Activated T-helper 1 cell treated with anti-CD3 and anti-CD28 coated beads, Interleukin-2, amount 50 U/mL, for 16 hours (primary cell): Measurements from ENCODE around the gene PIGN.

Experiments
- DNase-seq, 2 donors: peaks; one replicate each; pipeline ENCODE4 v3.0.0-alpha.2; 2020; ENCODE audit warnings: low read depth in 1 of 2, low spot score in 1 of 2

Gene PIGN

DNA sequence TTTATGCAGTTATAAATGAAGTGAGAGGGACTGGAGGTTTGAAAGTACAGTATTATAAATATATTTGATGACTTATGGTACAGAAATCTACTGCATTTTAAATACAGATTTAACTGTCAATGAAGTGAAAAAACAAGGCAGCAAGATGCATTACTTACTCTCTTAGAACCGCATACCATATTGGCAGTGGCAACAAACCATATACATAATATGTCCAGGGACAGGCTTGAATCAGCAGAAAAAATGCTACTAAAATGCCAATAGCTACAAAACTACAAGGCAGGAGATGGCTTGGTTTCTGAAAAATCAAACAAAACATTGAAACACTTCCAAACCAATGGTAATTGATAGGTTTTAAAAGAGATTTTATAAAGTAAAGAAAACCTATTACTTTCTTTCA, 77.2 kb downstream of the PIGN start:
- DNase-seq = no peak

DNA sequence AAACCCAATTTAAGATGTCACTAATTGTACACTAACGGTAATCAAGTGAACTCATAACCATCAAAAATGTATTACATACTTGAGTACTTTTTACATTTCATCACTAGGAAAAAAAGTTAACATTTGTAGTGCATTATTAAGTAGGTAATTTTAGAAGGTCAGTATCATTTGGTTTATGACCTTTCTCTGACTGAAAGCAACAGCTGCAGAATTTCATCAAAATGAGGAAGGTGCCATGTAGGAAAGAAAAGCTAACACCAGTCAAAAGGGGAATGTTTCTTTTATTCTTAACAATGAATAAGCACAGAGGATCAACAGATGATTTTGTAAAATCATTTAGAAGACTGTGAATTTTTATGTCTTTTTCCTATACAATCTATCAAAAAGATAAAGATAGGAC, 79.0 kb downstream of the PIGN start:
- DNase-seq = no peak

DNA sequence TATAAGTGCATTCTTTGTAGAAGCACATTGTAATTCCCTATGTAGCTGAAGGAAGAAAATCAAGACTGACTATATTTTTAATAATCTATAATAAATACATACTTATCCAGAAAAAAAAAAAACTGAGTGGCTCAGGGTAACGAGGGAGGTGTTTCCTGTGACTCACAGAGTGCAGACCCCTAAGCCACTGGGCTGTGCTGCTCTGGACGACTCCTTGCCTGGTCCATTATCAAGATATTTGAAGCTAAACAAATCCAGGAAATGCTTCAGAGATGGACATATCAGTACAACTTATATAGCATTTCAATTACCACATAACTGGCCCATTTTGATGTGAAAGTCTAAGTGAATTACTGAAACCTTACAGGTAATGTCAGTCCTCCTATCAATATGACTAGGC, 80.6 kb downstream of the PIGN start:
- no peak for DNase-seq

DNA sequence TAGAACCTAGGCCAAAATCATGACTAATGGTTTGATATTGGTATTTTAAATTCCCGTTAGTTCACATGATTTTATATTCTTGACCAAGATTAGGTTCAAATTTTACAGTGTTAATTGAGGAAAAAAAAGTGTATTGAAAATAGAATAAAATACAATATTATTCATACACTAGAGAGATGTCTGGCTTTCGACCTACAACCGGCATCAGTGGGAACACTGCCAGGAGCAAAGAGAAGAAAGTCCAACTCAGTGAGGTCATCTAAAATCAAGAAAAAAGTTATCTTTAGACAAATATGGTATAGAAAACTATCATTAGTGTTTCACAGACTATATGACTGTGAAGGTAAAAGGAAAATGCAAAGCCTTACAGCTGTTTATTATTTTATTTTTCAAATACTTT, 81.5 kb downstream of the PIGN start:
- no peak for DNase-seq

DNA sequence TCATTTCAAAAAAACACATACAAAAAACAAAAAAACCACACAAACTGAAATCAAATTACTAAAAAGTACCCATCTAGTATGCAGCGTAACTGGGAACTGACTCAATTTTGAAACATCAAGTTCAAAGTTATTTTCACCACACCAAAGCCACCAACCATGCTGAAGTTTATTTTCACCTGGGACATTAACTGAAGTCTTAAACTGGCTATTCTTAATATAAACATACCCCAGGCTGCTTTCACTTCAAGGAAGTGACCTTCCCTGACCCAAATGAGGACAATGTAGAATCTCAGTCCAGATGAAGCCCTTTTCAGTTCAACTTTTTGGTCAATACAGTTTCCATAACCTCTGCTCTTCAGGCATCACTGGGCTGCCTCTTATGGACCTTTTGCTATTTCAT, 84.6 kb downstream of the PIGN start:
- DNase-seq = no peak

GRCh38 chr18:62101321-62101721, 85.5 kb downstream of the PIGN start:
- DNase-seq = no peak

GRCh38 chr18:62098960-62099359, 87.9 kb downstream of the PIGN start:
- no peak for DNase-seq

GRCh38 chr18:62097698-62098097, 89.2 kb downstream of the PIGN start:
- no peak for DNase-seq

DNA sequence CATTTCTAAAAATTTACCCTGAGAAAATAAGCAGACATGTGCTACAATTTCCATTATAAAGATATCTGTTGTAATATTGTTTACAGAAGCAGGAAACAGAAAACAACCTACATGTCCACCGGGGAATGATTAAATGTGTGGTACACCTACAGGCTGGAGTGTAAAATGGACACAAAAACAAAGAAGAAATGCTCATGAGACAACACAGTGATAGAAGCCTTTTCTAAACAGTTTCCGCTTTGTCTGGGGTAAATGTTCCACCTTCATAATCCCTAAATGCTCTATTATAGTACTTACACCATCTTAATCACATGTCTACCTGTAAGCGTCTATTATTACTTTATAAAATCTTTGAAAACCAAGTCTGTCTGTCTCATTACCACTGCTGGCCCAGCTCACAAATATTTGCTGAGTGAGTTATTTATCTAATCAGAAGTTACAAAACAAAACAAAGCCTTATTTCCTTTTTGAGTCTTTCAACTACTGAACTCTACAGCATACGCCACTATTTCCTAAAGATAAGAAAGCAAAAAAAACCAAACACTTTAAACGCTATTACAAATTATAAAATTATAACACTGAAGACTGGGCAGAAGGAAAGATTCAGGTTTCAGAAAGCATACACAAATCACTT, 95.3 kb downstream of the PIGN start:
- DNase-seq = no peak

- no peak for DNase-seq
Observed at GRCh38 chr18:62089174-62089573, 97.7 kb downstream of the PIGN start.

DNA sequence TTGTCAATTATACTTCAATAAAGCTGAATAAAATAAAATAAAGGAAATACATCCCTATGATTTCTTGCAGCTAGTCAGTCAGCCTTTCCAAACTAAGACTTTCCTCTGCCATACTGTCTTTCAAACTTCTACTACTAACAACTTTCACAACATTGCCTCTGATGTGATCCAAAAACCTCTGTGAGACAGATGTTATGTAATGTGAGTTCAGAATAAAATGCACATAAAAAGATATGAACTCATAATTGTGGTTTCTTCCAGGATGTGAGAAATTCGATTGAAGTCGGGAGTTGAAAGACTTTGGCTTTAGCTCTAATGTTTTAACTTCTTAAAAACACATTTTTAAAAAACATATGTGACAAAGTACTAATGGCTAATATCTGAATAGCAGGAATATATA, 98.7 kb downstream of the PIGN start:
- no peak for DNase-seq

GRCh38 chr18:62085756-62086155, 101.1 kb downstream of the PIGN start:
- no peak for DNase-seq

DNA sequence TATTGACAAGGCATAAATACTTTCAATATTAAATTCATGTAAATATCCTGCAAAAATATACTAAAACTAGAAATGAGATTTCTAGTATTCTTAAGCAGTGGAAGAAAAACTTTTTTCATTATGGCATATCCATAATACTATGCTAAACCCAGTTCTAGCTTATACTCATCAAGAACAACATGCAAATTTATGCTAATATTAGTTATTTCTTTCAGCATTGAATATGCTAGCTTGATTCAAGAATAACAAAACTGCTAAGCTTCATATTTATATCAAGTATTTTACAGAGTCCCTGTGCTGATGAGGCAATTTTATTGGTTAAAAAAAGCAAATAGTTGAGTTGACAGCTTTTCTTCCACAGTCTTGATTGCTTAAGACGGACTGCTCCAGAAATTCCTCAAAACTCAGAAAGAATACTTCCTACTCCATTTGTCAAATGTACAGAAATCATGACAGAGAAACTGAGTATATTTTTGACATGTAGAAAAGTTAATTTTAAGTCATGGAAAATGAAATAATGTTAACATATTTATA, 105.0 kb downstream of the PIGN start:
- DNase-seq = no peak

DNA sequence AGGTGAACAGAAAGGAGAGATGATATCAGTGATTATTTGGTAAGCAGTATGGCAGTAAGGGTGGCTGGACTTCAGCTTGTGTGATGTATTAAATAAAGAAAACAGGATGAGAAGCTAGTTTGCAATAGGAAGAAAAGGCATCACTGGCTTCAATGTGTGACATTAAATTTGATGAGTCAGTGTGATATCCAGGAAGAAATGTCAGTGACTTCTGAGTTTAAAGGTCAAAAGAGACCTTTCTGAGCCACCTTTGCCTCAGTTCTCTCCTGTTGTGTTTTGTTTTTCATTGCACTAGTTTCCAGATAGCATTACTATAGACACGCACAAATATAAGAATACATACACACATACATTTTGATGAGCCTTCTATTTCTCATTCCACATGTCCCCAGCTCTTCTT, 105.6 kb downstream of the PIGN start:
- no peak for DNase-seq

GRCh38 chr18:62080172-62080900, 106.5 kb downstream of the PIGN start:
- DNase-seq = no peak

GRCh38 chr18:62073461-62074281, 113.2 kb downstream of the PIGN start:
- no peak for DNase-seq

- DNase-seq = no peak
Observed at GRCh38 chr18:62072370-62072769, 114.5 kb downstream of the PIGN start.

DNA sequence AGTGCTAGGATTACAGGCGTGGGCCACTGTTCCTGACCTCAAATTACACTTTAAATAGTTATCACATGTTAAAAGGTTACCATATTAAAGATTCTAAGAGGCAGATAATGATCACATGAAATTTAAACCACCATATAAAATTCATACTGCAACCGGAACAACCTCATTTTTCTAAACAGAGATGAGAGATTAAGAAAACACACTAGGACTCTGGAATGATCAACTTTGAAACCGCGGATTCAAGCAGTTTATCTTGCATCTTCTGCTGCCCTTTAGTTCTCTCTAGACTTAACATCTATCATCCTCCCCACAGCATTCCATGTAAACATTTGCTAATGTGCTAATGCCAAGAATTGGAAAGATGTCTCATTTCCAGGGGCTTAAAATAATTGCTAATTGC, 115.8 kb downstream of the PIGN start:
- DNase-seq = no peak

DNA sequence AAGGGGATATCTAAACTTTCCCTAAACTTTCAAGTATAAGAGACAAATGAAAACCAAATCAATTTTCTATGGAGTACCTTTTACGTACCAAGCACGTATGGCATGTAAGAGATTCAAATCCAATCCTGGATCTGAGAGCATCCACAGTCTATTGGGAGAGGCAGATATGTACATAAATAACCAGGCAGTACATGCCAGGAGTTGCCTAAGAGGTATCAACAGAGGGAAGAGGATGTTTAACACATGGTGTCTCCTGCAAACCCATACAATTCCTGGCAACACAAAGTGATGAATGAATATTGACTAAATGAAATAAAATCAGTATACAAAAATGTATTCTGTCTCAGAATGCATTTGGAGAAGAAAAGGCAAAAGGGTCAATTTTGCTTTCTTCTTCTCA, 116.6 kb downstream of the PIGN start:
- no peak for DNase-seq

GRCh38 chr18:62069556-62069955, 117.3 kb downstream of the PIGN start:
- DNase-seq = no peak

GRCh38 chr18:62066102-62066818, 120.6 kb downstream of the PIGN start:
- DNase-seq = no peak
